ENCODE results near the gene EPS8L2. TPM values are rescaled to one million over a fixed set of nuclear protein-coding genes. Genes with fewer than 3 reads are reported as not detected.

Gene EPS8L2
- total and polyA plus RNA-seq, 2 of the 4 experiments (the other 2 are of a cell fraction), result 17.2 to 39.4 TPM

DNA sequence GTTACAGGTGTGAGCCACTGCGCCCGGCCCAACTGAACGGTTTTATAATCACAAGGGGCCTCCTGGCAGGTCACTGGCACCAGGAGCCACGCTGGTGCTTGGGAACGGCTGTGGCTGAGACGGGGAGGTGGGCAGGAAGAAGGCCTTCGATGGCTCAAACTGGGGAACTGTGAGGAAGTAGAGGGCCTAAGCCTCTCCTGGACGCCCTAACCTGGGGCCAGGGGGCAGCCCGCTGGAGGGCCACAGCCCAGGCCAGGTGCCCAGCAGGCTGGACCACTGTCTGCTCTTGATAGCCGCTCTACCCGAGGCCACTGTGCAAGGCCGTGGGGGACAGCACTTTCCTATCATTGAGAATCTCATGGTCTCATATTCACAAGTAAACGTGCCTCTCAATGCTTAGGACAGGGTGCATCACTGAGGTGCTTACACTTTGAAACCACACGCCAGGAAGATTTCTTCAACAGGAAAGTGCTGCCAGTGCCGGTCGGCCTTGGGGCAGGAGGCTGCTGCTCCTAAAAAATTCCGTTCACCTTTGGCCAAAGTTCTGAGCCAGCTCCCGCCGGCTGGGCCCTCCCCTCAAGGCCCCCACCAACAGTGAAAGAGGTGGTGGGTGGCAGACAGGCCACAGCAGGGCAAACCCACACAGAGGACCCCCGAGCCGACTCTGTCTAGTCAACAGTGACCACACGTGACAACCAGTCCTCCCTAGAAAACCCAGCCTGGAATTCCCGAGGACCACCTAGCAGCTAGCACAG, 64.0 kb downstream of the EPS8L2 start:
- Histone ChIP-seq H2AK9ac (replicated peaks; ENCODE audit: low read depth, low read length, poor library complexity) (no peak overlapping the region), H3K27ac (ENCODE audit: insufficient read depth, low read length) (no peak overlapping the region), H3K4ac (ENCODE audit: low read depth, low read length) (no peak overlapping the region), H2AFZ (replicated peaks; ENCODE audit: low read length, poor library complexity) (no peak overlapping the region), H3K79me1 (ENCODE audit: low read depth in 1 of 2, low read length in 2 of 2) (peaks cover 9 to 57% of the 10 kb centered on the region in 2 experiments), H2BK5ac (ENCODE audit: low read depth, low read length, poor library complexity, severe bottlenecking) (no peak overlapping the region), H3K9ac (ENCODE audit: low read depth, low read length) (no peak overlapping the region), H3K23ac (ENCODE audit: low read depth, low read length) (no peak overlapping the region), H3K27me3 (ENCODE audit: control insufficient read depth, insufficient read depth, low read length) (no peaks in the 10 kb centered on the region), H4K20me1 (ENCODE audit: insufficient read depth, low read length) (peaks cover 56% of the 10 kb centered on the region), H3K9me3 (ENCODE audit: control insufficient read depth, insufficient read depth, low read length) (no peaks in the 10 kb centered on the region), H2BK120ac (ENCODE audit: low read depth, low read length) (no peak overlapping the region), H3K56ac (ENCODE audit: extremely low read depth, insufficient read depth, low read length) (no peak overlapping the region), H2BK15ac (ENCODE audit: low read depth, low read length) (no peak overlapping the region), H3K9me1 (ENCODE audit: insufficient read depth, low read length) (peaks cover 4% of the 10 kb centered on the region; the same call in 1 of the 2 replicates), H4K8ac (ENCODE audit: low read depth in 2 of 2, low read length in 2 of 2) (no peak overlapping the region), H4K5ac (ENCODE audit: low read depth, low read length) (no peak overlapping the region), H2AK5ac (ENCODE audit: low read depth, low read length) (no peak overlapping the region), H3K4me2 (ENCODE audit: low read depth, low read length) (no peak overlapping the region), H4K91ac (ENCODE audit: insufficient read depth, low read depth, low read length) (no peak overlapping the region), H3K4me1 (ENCODE audit: control insufficient read depth, insufficient read depth, low read length) (peaks cover 3% of the 10 kb centered on the region), H3K14ac (replicated peaks; ENCODE audit: low read depth, low read length) (no peak overlapping the region), H3K36me3 (ENCODE audit: control insufficient read depth, insufficient read depth, low read length) (peaks cover 60% of the 10 kb centered on the region), H2BK20ac (ENCODE audit: low read depth, low read length) (no peak overlapping the region), H3K4me3 (ENCODE audit: insufficient read depth, low read depth, low read length) (no peak overlapping the region), H3K18ac (ENCODE audit: low read depth, low read length) (no peak overlapping the region)
- in situ Hi-C loops (cut with MboI; ENCODE audit: low sequenced_read_pairs) (no loop called here), dilution Hi-C loops (cut with HindIII; ENCODE audit: low sequenced_read_pairs, unreplicated experiment) (no loop called here), intact Hi-C loops (cut with micrococcal nuclease) (no loop called here)
- CTCF ChIA-PET, result no interaction called here
- WGBS, 2 experiments (ENCODE audit: extremely low coverage in 2 of 2, insufficient read length in 1 of 2), result 95% methylated on average over 9 of the region's 23 CpGs; no CpG with 5 or more reads in 1 of the 2 experiments
- BruUV-seq (replicated peaks), result TSS peak; percentile 47
- DNase-seq, result no peak
- POLR2A ChIA-PET (ENCODE audit: unreplicated experiment), result no interaction called here
- TF ChIP-seq MAFK (IDR thresholded peaks at IDR 0.05; ENCODE audit: low read depth, low read length) (no peak), MXI1 (IDR thresholded peaks at IDR 0.05; ENCODE audit: borderline replicate concordance, low read depth, low read length) (no peak), BHLHE40 (IDR thresholded peaks at IDR 0.05; ENCODE audit: low read depth, low read length) (no peak), FOS (IDR thresholded peaks at IDR 0.05; ENCODE audit: low read depth, low read length) (no peak), SMC3 (IDR thresholded peaks at IDR 0.05; ENCODE audit: low read depth, low read length) (no peak), RCOR1 (IDR thresholded peaks at IDR 0.05; ENCODE audit: insufficient replicate concordance, low read length) (no peak), CEBPB (IDR thresholded peaks at IDR 0.05; ENCODE audit: low read depth, low read length) (no peak)
- TF ChIP-seq, protein P1, sequence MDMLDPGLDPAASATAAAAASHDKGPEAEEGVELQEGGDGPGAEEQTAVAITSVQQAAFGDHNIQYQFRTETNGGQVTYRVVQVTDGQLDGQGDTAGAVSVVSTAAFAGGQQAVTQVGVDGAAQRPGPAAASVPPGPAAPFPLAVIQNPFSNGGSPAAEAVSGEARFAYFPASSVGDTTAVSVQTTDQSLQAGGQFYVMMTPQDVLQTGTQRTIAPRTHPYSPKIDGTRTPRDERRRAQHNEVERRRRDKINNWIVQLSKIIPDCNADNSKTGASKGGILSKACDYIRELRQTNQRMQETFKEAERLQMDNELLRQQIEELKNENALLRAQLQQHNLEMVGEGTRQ (IDR thresholded peaks at IDR 0.05; ENCODE audit: low read depth, low read length), result no peak
- TF ChIP-seq, protein P2, sequence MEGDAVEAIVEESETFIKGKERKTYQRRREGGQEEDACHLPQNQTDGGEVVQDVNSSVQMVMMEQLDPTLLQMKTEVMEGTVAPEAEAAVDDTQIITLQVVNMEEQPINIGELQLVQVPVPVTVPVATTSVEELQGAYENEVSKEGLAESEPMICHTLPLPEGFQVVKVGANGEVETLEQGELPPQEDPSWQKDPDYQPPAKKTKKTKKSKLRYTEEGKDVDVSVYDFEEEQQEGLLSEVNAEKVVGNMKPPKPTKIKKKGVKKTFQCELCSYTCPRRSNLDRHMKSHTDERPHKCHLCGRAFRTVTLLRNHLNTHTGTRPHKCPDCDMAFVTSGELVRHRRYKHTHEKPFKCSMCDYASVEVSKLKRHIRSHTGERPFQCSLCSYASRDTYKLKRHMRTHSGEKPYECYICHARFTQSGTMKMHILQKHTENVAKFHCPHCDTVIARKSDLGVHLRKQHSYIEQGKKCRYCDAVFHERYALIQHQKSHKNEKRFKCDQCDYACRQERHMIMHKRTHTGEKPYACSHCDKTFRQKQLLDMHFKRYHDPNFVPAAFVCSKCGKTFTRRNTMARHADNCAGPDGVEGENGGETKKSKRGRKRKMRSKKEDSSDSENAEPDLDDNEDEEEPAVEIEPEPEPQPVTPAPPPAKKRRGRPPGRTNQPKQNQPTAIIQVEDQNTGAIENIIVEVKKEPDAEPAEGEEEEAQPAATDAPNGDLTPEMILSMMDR (conservative IDR thresholded peaks at IDR 0.05; ENCODE audit: low read depth, low read length), result no peak
- TF ChIP-seq, protein P3, sequence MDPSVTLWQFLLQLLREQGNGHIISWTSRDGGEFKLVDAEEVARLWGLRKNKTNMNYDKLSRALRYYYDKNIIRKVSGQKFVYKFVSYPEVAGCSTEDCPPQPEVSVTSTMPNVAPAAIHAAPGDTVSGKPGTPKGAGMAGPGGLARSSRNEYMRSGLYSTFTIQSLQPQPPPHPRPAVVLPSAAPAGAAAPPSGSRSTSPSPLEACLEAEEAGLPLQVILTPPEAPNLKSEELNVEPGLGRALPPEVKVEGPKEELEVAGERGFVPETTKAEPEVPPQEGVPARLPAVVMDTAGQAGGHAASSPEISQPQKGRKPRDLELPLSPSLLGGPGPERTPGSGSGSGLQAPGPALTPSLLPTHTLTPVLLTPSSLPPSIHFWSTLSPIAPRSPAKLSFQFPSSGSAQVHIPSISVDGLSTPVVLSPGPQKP (IDR thresholded peaks at IDR 0.05; ENCODE audit: borderline replicate concordance, low read depth, low read length), result no peak
- ATAC-seq (ENCODE audit: low read depth), result no peak
